Measurements from ENCODE around the gene IGFBP7. TPM values are rescaled to one million over a fixed set of nuclear protein-coding genes. Genes with fewer than 3 reads are reported as not detected.

IGFBP7 gene
- total RNA-seq, 2 donors from 2014 or later: 58.5 to 89.5 TPM

GRCh38 chr4:56999751-57000150 lies 110.4 kb downstream of the IGFBP7 start:
- no peak for TF ChIP-seq CTCF (IDR thresholded peaks at IDR 0.05)
- peaks cover 7% of the 10 kb centered on the region for H3K36me3 ChIP-seq
- no peak overlapping the region for H3K27ac ChIP-seq
- no peaks in the 10 kb centered on the region for H3K9me3 ChIP-seq
- no peak overlapping the region for H3K9ac ChIP-seq (ENCODE audit: low read depth in 2 of 2, low read length in 2 of 2)
- H3K27me3 ChIP-seq: no peaks in the 10 kb centered on the region
- intact Hi-C loops (cut with DNase I): no loop called here
- no peak for DNase-seq
- no peaks in the 10 kb centered on the region for H3K4me1 ChIP-seq
- H3K4me3 ChIP-seq: no peak overlapping the region

- Histone ChIP-seq H3K36me3 (peaks cover 5% of the 10 kb centered on the region), H3K4me3 (no peak overlapping the region), H3K4me1 (no peaks in the 10 kb centered on the region), H3K27me3 (no peaks in the 10 kb centered on the region), H3K27ac (no peak overlapping the region), H3K9ac (ENCODE audit: low read depth in 2 of 2, low read length in 2 of 2) (no peak overlapping the region), H3K9me3 (no peaks in the 10 kb centered on the region)
- peak; percentile 27 for DNase-seq
- intact Hi-C loops (cut with DNase I): no loop called here
- no peak for TF ChIP-seq CTCF (IDR thresholded peaks at IDR 0.05)
Measured at GRCh38 chr4:56995525-56995924, 114.7 kb downstream of the IGFBP7 start.

- peaks cover 20% of the 10 kb centered on the region for H3K36me3 ChIP-seq
- no peaks in the 10 kb centered on the region for H3K27me3 ChIP-seq
- H3K9ac ChIP-seq (ENCODE audit: low read depth in 2 of 2, low read length in 2 of 2): no peak overlapping the region
- no peak overlapping the region for H3K4me3 ChIP-seq
- no peaks in the 10 kb centered on the region for H3K4me1 ChIP-seq
- intact Hi-C loops (cut with DNase I): no loop called here
- H3K9me3 ChIP-seq: no peaks in the 10 kb centered on the region
- no peak for TF ChIP-seq CTCF (IDR thresholded peaks at IDR 0.05)
- DNase-seq: no peak
- no peak overlapping the region for H3K27ac ChIP-seq
Measured at GRCh38 chr4:56990109-56990905, 119.9 kb downstream of the IGFBP7 start.

GRCh38 chr4:56986952-56987351 lies 123.2 kb downstream of the IGFBP7 start:
- Histone ChIP-seq H3K27me3 (no peaks in the 10 kb centered on the region), H3K36me3 (peaks cover 15% of the 10 kb centered on the region), H3K4me3 (no peak overlapping the region), H3K4me1 (no peaks in the 10 kb centered on the region), H3K27ac (no peak overlapping the region), H3K9ac (ENCODE audit: low read depth in 2 of 2, low read length in 2 of 2) (no peak overlapping the region), H3K9me3 (no peaks in the 10 kb centered on the region)
- intact Hi-C loops (cut with DNase I): no loop called here
- DNase-seq: no peak
- TF ChIP-seq CTCF (IDR thresholded peaks at IDR 0.05): no peak

- Histone ChIP-seq H3K27me3 (no peaks in the 10 kb centered on the region), H3K36me3 (peaks cover 15% of the 10 kb centered on the region), H3K9ac (ENCODE audit: low read depth in 2 of 2, low read length in 2 of 2) (no peak overlapping the region), H3K4me3 (no peak overlapping the region), H3K9me3 (no peaks in the 10 kb centered on the region), H3K4me1 (no peaks in the 10 kb centered on the region), H3K27ac (no peak overlapping the region)
- DNase-seq: no peak
- intact Hi-C loops (cut with DNase I): no loop called here
- TF ChIP-seq CTCF (IDR thresholded peaks at IDR 0.05): no peak
Measured at GRCh38 chr4:56986192-56986591, 124.0 kb downstream of the IGFBP7 start.
